ENCODE measurements around the gene C1QL1.

C1QL1 gene

GRCh38 chr17:44941712-44942331 lies 26.3 kb downstream of the C1QL1 start:
- no peak for TF ChIP-seq CTCF (IDR thresholded peaks at IDR 0.05; ENCODE audit: low read depth, low read length, poor library complexity, severe bottlenecking)
- TF ChIP-seq EZH2phosphoT487 (IDR thresholded peaks at IDR 0.05; ENCODE audit: borderline replicate concordance, low read length): no peak
- Histone ChIP-seq H3K27ac (ENCODE audit: low read depth, low read length) (no peak overlapping the region), H3K4me3 (ENCODE audit: low read length) (no peak overlapping the region), H3K4me2 (ENCODE audit: low read length) (no peak overlapping the region), H3K9me3 (ENCODE audit: control insufficient read depth, insufficient read depth, low read length) (no peaks in the 10 kb centered on the region), H4K20me1 (ENCODE audit: control insufficient read depth, insufficient read depth, low read depth, low read length) (no peaks in the 10 kb centered on the region), H3K79me2 (ENCODE audit: control insufficient read depth, low read length) (peaks cover 100% of the 10 kb centered on the region), H3K9me2 (replicated peaks; ENCODE audit: control insufficient read depth, low read length) (no peaks in the 10 kb centered on the region), H3K4me1 (ENCODE audit: control insufficient read depth, low read length) (peaks cover 20% of the 10 kb centered on the region), H3K36me3 (ENCODE audit: control insufficient read depth, low read length) (peaks cover 78% of the 10 kb centered on the region), H3K27me3 (ENCODE audit: control insufficient read depth, low read length) (no peaks in the 10 kb centered on the region), H3F3A (ENCODE audit: control insufficient read depth, insufficient read depth) (peaks cover 7% of the 10 kb centered on the region; the same call in 1 of the 2 replicates)

- H3K9me2 ChIP-seq (replicated peaks; ENCODE audit: control insufficient read depth, low read length): no peaks in the 10 kb centered on the region
- no peaks in the 10 kb centered on the region for H3K27me3 ChIP-seq (ENCODE audit: control insufficient read depth, low read length)
- peaks cover 19% of the 10 kb centered on the region for H3K4me1 ChIP-seq (ENCODE audit: control insufficient read depth, low read length)
- H4K20me1 ChIP-seq (ENCODE audit: control insufficient read depth, insufficient read depth, low read depth, low read length): no peaks in the 10 kb centered on the region
- H3K4me3 ChIP-seq (ENCODE audit: low read length): no peak overlapping the region
- peaks cover 95% of the 10 kb centered on the region for H3K79me2 ChIP-seq (ENCODE audit: control insufficient read depth, low read length)
- no peak overlapping the region for H3K4me2 ChIP-seq (ENCODE audit: low read length)
- H3F3A ChIP-seq (ENCODE audit: control insufficient read depth, insufficient read depth): peaks cover 7% of the 10 kb centered on the region; the same call in 1 of the 2 replicates
- TF ChIP-seq CTCF (IDR thresholded peaks at IDR 0.05; ENCODE audit: low read depth, low read length, poor library complexity, severe bottlenecking): no peak
- no peak for TF ChIP-seq EZH2phosphoT487 (IDR thresholded peaks at IDR 0.05; ENCODE audit: borderline replicate concordance, low read length)
- no peaks in the 10 kb centered on the region for H3K9me3 ChIP-seq (ENCODE audit: control insufficient read depth, insufficient read depth, low read length)
- no peak overlapping the region for H3K27ac ChIP-seq (ENCODE audit: low read depth, low read length)
- peaks cover 77% of the 10 kb centered on the region for H3K36me3 ChIP-seq (ENCODE audit: control insufficient read depth, low read length)
These were observed 27.3 kb downstream of the C1QL1 start for GRCh38 chr17:44940768-44941167.

- Histone ChIP-seq H3K4me1 (ENCODE audit: control insufficient read depth, low read length) (peaks cover 15% of the 10 kb centered on the region), H3K4me3 (ENCODE audit: low read length) (no peak overlapping the region), H3K27me3 (ENCODE audit: control insufficient read depth, low read length) (no peaks in the 10 kb centered on the region), H3K9me2 (replicated peaks; ENCODE audit: control insufficient read depth, low read length) (no peaks in the 10 kb centered on the region), H3K36me3 (ENCODE audit: control insufficient read depth, low read length) (peaks cover 77% of the 10 kb centered on the region), H3F3A (ENCODE audit: control insufficient read depth, insufficient read depth) (peaks cover 7% of the 10 kb centered on the region; the same call in 1 of the 2 replicates), H3K79me2 (ENCODE audit: control insufficient read depth, low read length) (peaks cover 93% of the 10 kb centered on the region), H3K9me3 (ENCODE audit: control insufficient read depth, insufficient read depth, low read length) (no peaks in the 10 kb centered on the region), H3K27ac (ENCODE audit: low read depth, low read length) (no peak overlapping the region), H4K20me1 (ENCODE audit: control insufficient read depth, insufficient read depth, low read depth, low read length) (no peaks in the 10 kb centered on the region), H3K4me2 (ENCODE audit: low read length) (no peak overlapping the region)
- TF ChIP-seq EZH2phosphoT487 (IDR thresholded peaks at IDR 0.05; ENCODE audit: borderline replicate concordance, low read length) (no peak), CTCF (IDR thresholded peaks at IDR 0.05; ENCODE audit: low read depth, low read length, poor library complexity, severe bottlenecking) (no peak)
These were observed 27.8 kb downstream of the C1QL1 start for GRCh38 chr17:44940317-44940716.

All from DOHH2 (cell line).